K562 (cell line): ENCODE results near the gene MYBPC3. TPM values are rescaled to one million over a fixed set of nuclear protein-coding genes. Genes with fewer than 3 reads are reported as not detected.
A peak's percentile ranks its signal among the peaks of the same experiment; 100 is the strongest.

Experiments used
- ATAC-seq: fragments of 200-7000 bp; cut with Tn5 transposase; 3 replicates; pipeline ENCODE4 v1.9.1; 2020; ENCODE audit warnings: moderate library complexity
- BruUV-seq: library from RNA; stranded (reverse); fragments of 400-500 nt; replicated peaks from 2 replicates; lab custom pipeline; 2021; lab: Mats Ljungman, UMichigan
- CTCF ChIA-PET: fragments of 300-600 bp; formaldehyde crosslinking; extraction: SDS; loops from one replicate; lab custom pipeline; 2021; ENCODE audit warnings: low intra/inter-chr PET ratio; lab: Yijun Ruan, JAX
- POLR2A ChIA-PET: fragments of 300-600, 350-650 bp; sonication (Branson Sonifier 250); formaldehyde crosslinking; extraction: SDS; loops from one replicate; lab custom pipeline; 2021; ENCODE audit warnings: antibody characterized with exemption, inconsistent platforms; lab: Yijun Ruan, JAX
- DNase-seq, 4 experiments: peaks; one replicate each; pipeline versions ENCODE4 v3.0.0 to v3.0.0-alpha.2; 2011 to 2018; ENCODE audit warnings: low spot score in 3 of 4, mixed read lengths in 3 of 4; ENCODE audit errors: extremely low read depth in 1 of 4
- FAIRE-seq: peaks from 2 replicates; lab custom pipeline; 2011; peaks lifted over from hg19 to GRCh38; lab: Jason Lieb, UNC
- H2AFZ ChIP-seq: 2 replicates; pipeline ENCODE4 v1.6.0; 2011; ENCODE audit warnings: low read depth, low read length, control low read depth, inconsistent platforms
- H3K27ac ChIP-seq: fragments of 200-600 bp; 3 replicates; pipeline ENCODE4 v1.8.0; 2011; ENCODE audit warnings: low read depth, mild to moderate bottlenecking, control low read depth, inconsistent platforms, low read length, moderate library complexity, mixed read lengths; ENCODE audit errors: extremely low read depth
- H3K27me3 ChIP-seq, 2 experiments: fragments of 300-600 bp in 1 of 2; 2 replicates in 1 of 2; 3 replicates in 1 of 2; pipeline versions ENCODE4 v1.6.0 to v1.8.0; 2011; ENCODE audit warnings: inconsistent platforms in 2 of 2, low read length in 2 of 2, mild to moderate bottlenecking in 1 of 2, mixed read lengths in 1 of 2, moderate library complexity in 1 of 2; ENCODE audit not compliant: control insufficient read depth in 2 of 2, insufficient read depth in 2 of 2
- H3K36me3 ChIP-seq: fragments of 300-600 bp; 3 replicates; pipeline ENCODE4 v1.8.0; 2011; ENCODE audit warnings: mild to moderate bottlenecking, low read length, inconsistent platforms; ENCODE audit not compliant: control insufficient read depth, insufficient read depth
- H3K4me1 ChIP-seq, 2 experiments: fragments of 200-600 bp in 1 of 2; replicated peaks in 1 of 2; 2 replicates in 1 of 2; 3 replicates in 1 of 2; pipeline versions ENCODE4 v1.5.1 to v1.8.0; 2011; ENCODE audit warnings: inconsistent platforms in 2 of 2, low read length in 2 of 2, mild to moderate bottlenecking in 1 of 2, mixed read lengths in 1 of 2, moderate library complexity in 1 of 2; ENCODE audit not compliant: control insufficient read depth in 2 of 2, insufficient read depth in 2 of 2
- H3K4me2 ChIP-seq: 2 replicates; pipeline ENCODE4 v1.6.1; 2011; ENCODE audit warnings: low read length, control low read depth, inconsistent platforms, mixed read lengths; ENCODE audit not compliant: insufficient read depth
- H3K4me3 ChIP-seq: fragments of 200-600 bp; sonication (generic), shearing (Covaris generic); 2 replicates; pipeline ENCODE4 v1.5.1; 2016; ENCODE audit warnings: control low read depth, inconsistent platforms
- H3K79me2 ChIP-seq: fragments of 200-600 bp; 3 replicates; pipeline ENCODE4 v1.8.0; 2011; ENCODE audit warnings: low read length, inconsistent platforms; ENCODE audit not compliant: control insufficient read depth, insufficient read depth
- H3K9ac ChIP-seq, 2 experiments: 2 replicates each; pipeline versions ENCODE4 v1.6.0 to v1.6.1; 2011; ENCODE audit warnings: low read depth in 2 of 2, low read length in 2 of 2, control low read depth in 1 of 2, inconsistent platforms in 1 of 2, mild to moderate bottlenecking in 1 of 2, mixed read lengths in 1 of 2; ENCODE audit not compliant: insufficient read depth in 1 of 2
- H3K9me1 ChIP-seq: one replicate; pipeline ENCODE4 v1.6.0; 2011; ENCODE audit warnings: inconsistent platforms, mild to moderate bottlenecking, low read length, moderate library complexity; ENCODE audit not compliant: control insufficient read depth, insufficient read depth
- H3K9me3 ChIP-seq: replicated peaks from 2 replicates; pipeline ENCODE4 v1.5.1; 2011; ENCODE audit warnings: low read depth, low read length, inconsistent platforms; ENCODE audit not compliant: control insufficient read depth, insufficient read depth
- H4K20me1 ChIP-seq: replicated peaks from 2 replicates; pipeline ENCODE4 v1.6.1; 2011; ENCODE audit warnings: low read length, inconsistent platforms, mixed read lengths; ENCODE audit not compliant: control insufficient read depth, insufficient read depth
- ETV5 ChIP-seq: sonication (generic); formaldehyde crosslinking; IDR thresholded peaks from 2 replicates; pipeline ENCODE4 v1.4.0; 2020; ENCODE audit warnings: low read depth, mild to moderate bottlenecking, missing genetic modification reagents
- FOXK2 ChIP-seq, 2 experiments: fragments of 450-650 bp; IDR thresholded peaks in 1 of 2; conservative IDR thresholded peaks in 1 of 2; 2 replicates each; pipeline ENCODE4 v1.6.1; 2016; ENCODE audit warnings: low read depth in 2 of 2, mild to moderate bottlenecking in 1 of 2
- HMG20B ChIP-seq: fragments of 250-450 bp; sonication (Bioruptor Pico); IDR thresholded peaks from 2 replicates; pipeline ENCODE4 v1.5.0; 2021; ENCODE audit warnings: mild to moderate bottlenecking
- NCOA1 ChIP-seq: fragments of 450-650 bp; IDR thresholded peaks from 2 replicates; pipeline ENCODE4 v1.6.1; 2016; ENCODE audit warnings: low read depth
- NR2C1 ChIP-seq, 2 experiments: fragments of 450-650 bp; IDR thresholded peaks; 2 replicates each; pipeline ENCODE4 v1.6.1; 2017; ENCODE audit warnings: mild to moderate bottlenecking in 2 of 2, antibody characterized with exemption in 1 of 2, inconsistent platforms in 1 of 2, missing compliant biosample characterization in 1 of 2, missing genetic modification characterization in 1 of 2
- POLR2B ChIP-seq: fragments of 450-650 bp; IDR thresholded peaks from 2 replicates; pipeline ENCODE4 v1.6.1; 2018; ENCODE audit warnings: low read depth; ENCODE audit not compliant: partially characterized antibody
- SIRT6 ChIP-seq: IDR thresholded peaks from one replicate; pipeline ENCODE4 v1.6.1; 2012; ENCODE audit warnings: low read depth, mild to moderate bottlenecking, control low read depth, inconsistent platforms, low read length, moderate library complexity
- TCFL5 ChIP-seq: fragments of 250-450 bp; sonication (Bioruptor Pico); conservative IDR thresholded peaks from 2 replicates; pipeline ENCODE4 v1.6.1; 2021; ENCODE audit warnings: mild to moderate bottlenecking, moderate library complexity, matching md5 sums
- ZNF41 ChIP-seq: fragments of 250-450 bp; sonication (Bioruptor Pico); conservative IDR thresholded peaks from 2 replicates; pipeline ENCODE4 v1.4.0; 2020; ENCODE audit warnings: mild to moderate bottlenecking
- ZNF785 ChIP-seq: fragments of 250-450 bp; sonication (Bioruptor Pico); IDR thresholded peaks from 2 replicates; pipeline ENCODE4 v1.4.0; 2020; ENCODE audit warnings: mild to moderate bottlenecking
- WGBS: fragments of 100-300 bp; shearing (Covaris generic); methylation state at CpG from one replicate; pipeline ENCODE4 v1.1.6; 2016; ENCODE audit warnings: low coverage, mixed read lengths; ENCODE audit not compliant: insufficient coverage; ENCODE audit errors: missing lambda C conversion rate; 5-methylcytosine and 5-hydroxymethylcytosine counted together
- in situ Hi-C: fragments of 300-500 bp; cut with MboI; formaldehyde crosslinking; loops from 4 replicates; pipeline ENCODE4 v1.15.0; 2018; ENCODE audit warnings: inconsistent platforms, mixed read lengths
- intact Hi-C: fragments of 100-400 bp; cut with micrococcal nuclease; formaldehyde crosslinking; loops from 2 replicates; pipeline ENCODE4 v1.14.2; 2022
- polyA plus RNA-seq, 8 experiments: library from polyadenylated mRNA; depleted of rRNA in 4 of 8; stranded (reverse) in 5 of 8; unstranded in 3 of 8; fragments of >200 nt; fragmentation: Nextera tagmentation in 2 of 8; fragmentation: Illumina TruSeq in 1 of 8; extraction: Ambion mirVana in 2 of 8; extraction: Trizol in 1 of 8; gene quantifications; 2 replicates each; pipeline versions ENCODE4 v1.2.1 to v1.2.3, GENCODE V29; 2011 to 2014; ENCODE audit warnings: inconsistent platforms in 1 of 8, missing spikeins in 1 of 8
- total RNA-seq, 7 experiments: library from RNA; depleted of rRNA in 6 of 7; stranded (reverse); fragments of >200 nt in 6 of 7; fragmentation: Illumina TruSeq in 2 of 7; extraction: Trizol in 2 of 7; gene quantifications; 2 replicates each; pipeline versions ENCODE4 v1.2.1 to v1.2.3, GENCODE V29; 2011 to 2021; ENCODE audit warnings: low replicate concordance in 1 of 7
- TF ChIP-seq, protein P1 (sequence below): sonication (generic); formaldehyde crosslinking; IDR thresholded peaks from 2 replicates; pipeline ENCODE4 v1.8.0; 2023; ENCODE audit warnings: mild to moderate bottlenecking, missing genetic modification reagents
- TF ChIP-seq, protein P2 (sequence below): fragments of 450-650 bp; IDR thresholded peaks from 2 replicates; pipeline ENCODE4 v1.6.1; 2018; ENCODE audit warnings: mild to moderate bottlenecking, low read depth; ENCODE audit not compliant: partially characterized antibody
- TF ChIP-seq, protein P3 (sequence below), 2 experiments: fragments of 450-650 bp; IDR thresholded peaks; 2 replicates each; pipeline ENCODE4 v1.6.1; 2018; ENCODE audit warnings: mild to moderate bottlenecking in 2 of 2, low read depth in 1 of 2; ENCODE audit not compliant: partially characterized antibody in 2 of 2

MYBPC3 gene
- total and polyA plus RNA-seq, 9 of the 15 experiments (the other 6 are each of a cell fraction or from before 2014, with no cell fraction given): 0.01 TPM; not detected in 8

DNA sequence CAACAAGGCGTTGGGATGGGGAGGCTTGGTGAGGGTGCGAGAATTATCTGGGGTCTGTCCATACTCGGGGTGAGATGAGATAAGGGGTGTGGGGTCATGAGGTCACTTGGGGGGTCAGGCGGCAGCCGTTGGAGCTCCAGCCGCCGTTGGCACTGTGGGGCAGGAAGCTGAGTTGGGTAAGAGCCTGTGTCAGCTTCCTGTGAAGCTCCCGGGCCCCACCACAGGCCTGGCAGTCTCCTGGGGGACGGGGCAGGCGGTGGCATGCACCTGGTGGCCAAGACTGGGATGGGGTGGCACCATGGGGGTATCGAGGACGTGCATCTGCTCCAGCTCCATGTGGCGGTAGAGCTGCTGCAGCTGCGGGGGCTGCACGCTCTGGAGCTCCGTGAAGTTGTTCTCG is 7.1 kb upstream of the MYBPC3 start:
- CTCF ChIA-PET: no interaction called here
- WGBS: 72% methylated on average over 15 of the region's 17 CpGs
- Histone ChIP-seq H4K20me1 (no peaks in the 10 kb centered on the region), H3K36me3 (0 out of 3 replicates have a peak, but pooled peaks cover 3% of the 10 kb centered on the region), H3K9me1 (peaks cover 2% of the 10 kb centered on the region), H3K4me1 (peaks cover 0 to 31% of the 10 kb centered on the region in 2 experiments; a peak in 3 of 5 replicates), H3K27me3 (no peaks in the 10 kb centered on the region), H3K79me2 (no peaks in the 10 kb centered on the region), H3K9me3 (peaks cover 13% of the 10 kb centered on the region), H3K4me3 (no peak overlapping the region), H2AFZ (no peak overlapping the region), H3K4me2 (no peak overlapping the region), H3K27ac (no peak overlapping the region), H3K9ac (peak overlapping the region in 1 of 2 experiments; percentile 39; a peak in 1 of 4 replicates)
- BruUV-seq: no TSS peak
- DNase-seq (no peak), FAIRE-seq (no peak), ATAC-seq (no peak)
- POLR2A ChIA-PET: interaction anchor here (0.6 kb wide), 2 partner anchors 70 to 234 kb away, joined by 3 read pairs; no protein-coding TSS in a partner anchor
- intact Hi-C loops (loop anchor here (10.0 kb wide), 2 partner anchors 45 to 475 kb away; partner anchors contain the start of gene SLC39A13), in situ Hi-C loops (loop anchor here (10.0 kb wide), 1 partner anchor 475 kb away; no protein-coding TSS in a partner anchor)
- TF ChIP-seq NCOA1: no peak
- no peak for TF ChIP-seq SIRT6
- TF ChIP-seq, protein P1, sequence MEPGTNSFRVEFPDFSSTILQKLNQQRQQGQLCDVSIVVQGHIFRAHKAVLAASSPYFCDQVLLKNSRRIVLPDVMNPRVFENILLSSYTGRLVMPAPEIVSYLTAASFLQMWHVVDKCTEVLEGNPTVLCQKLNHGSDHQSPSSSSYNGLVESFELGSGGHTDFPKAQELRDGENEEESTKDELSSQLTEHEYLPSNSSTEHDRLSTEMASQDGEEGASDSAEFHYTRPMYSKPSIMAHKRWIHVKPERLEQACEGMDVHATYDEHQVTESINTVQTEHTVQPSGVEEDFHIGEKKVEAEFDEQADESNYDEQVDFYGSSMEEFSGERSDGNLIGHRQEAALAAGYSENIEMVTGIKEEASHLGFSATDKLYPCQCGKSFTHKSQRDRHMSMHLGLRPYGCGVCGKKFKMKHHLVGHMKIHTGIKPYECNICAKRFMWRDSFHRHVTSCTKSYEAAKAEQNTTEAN (CRISPR knock-in tag): no peak
- TF ChIP-seq, protein P2, sequence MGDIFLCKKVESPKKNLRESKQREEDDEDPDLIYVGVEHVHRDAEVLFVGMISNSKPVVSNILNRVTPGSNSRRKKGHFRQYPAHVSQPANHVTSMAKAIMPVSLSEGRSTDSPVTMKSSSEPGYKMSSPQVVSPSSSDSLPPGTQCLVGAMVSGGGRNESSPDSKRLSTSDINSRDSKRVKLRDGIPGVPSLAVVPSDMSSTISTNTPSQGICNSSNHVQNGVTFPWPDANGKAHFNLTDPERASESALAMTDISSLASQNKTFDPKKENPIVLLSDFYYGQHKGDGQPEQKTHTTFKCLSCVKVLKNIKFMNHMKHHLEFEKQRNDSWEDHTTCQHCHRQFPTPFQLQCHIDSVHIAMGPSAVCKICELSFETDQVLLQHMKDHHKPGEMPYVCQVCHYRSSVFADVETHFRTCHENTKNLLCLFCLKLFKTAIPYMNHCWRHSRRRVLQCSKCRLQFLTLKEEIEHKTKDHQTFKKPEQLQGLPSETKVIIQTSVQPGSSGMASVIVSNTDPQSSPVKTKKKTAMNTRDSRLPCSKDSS: no peak
- TF ChIP-seq NR2C1 (IDR thresholded peaks at IDR 0.05): no peak
- TF ChIP-seq NR2C1 (tag; IDR thresholded peaks at IDR 0.05): no peak
- no peak for TF ChIP-seq ETV5 (CRISPR knock-in tag)
- no peak for TF ChIP-seq POLR2B
- TF ChIP-seq FOXK2 (conservative IDR thresholded peaks at IDR 0.05 in 1 of 2, IDR thresholded peaks at IDR 0.05 in 1 of 2; ENCODE audit: low read depth in 2 of 2): no peak
- no peak for TF ChIP-seq HMG20B (CRISPR knock-in tag)
- TF ChIP-seq, protein P3, sequence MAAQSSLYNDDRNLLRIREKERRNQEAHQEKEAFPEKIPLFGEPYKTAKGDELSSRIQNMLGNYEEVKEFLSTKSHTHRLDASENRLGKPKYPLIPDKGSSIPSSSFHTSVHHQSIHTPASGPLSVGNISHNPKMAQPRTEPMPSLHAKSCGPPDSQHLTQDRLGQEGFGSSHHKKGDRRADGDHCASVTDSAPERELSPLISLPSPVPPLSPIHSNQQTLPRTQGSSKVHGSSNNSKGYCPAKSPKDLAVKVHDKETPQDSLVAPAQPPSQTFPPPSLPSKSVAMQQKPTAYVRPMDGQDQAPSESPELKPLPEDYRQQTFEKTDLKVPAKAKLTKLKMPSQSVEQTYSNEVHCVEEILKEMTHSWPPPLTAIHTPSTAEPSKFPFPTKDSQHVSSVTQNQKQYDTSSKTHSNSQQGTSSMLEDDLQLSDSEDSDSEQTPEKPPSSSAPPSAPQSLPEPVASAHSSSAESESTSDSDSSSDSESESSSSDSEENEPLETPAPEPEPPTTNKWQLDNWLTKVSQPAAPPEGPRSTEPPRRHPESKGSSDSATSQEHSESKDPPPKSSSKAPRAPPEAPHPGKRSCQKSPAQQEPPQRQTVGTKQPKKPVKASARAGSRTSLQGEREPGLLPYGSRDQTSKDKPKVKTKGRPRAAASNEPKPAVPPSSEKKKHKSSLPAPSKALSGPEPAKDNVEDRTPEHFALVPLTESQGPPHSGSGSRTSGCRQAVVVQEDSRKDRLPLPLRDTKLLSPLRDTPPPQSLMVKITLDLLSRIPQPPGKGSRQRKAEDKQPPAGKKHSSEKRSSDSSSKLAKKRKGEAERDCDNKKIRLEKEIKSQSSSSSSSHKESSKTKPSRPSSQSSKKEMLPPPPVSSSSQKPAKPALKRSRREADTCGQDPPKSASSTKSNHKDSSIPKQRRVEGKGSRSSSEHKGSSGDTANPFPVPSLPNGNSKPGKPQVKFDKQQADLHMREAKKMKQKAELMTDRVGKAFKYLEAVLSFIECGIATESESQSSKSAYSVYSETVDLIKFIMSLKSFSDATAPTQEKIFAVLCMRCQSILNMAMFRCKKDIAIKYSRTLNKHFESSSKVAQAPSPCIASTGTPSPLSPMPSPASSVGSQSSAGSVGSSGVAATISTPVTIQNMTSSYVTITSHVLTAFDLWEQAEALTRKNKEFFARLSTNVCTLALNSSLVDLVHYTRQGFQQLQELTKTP (IDR thresholded peaks at IDR 0.05; ENCODE audit: low read depth in 1 of 2, partially characterized antibody in 2 of 2): no peak
- no peak for TF ChIP-seq ZNF41 (CRISPR knock-in tag)
- no peak for TF ChIP-seq ZNF785 (CRISPR knock-in tag)
- TF ChIP-seq TCFL5 (CRISPR knock-in tag): no peak
